ENCODE results near the gene WDR3.

WDR3 gene

DNA sequence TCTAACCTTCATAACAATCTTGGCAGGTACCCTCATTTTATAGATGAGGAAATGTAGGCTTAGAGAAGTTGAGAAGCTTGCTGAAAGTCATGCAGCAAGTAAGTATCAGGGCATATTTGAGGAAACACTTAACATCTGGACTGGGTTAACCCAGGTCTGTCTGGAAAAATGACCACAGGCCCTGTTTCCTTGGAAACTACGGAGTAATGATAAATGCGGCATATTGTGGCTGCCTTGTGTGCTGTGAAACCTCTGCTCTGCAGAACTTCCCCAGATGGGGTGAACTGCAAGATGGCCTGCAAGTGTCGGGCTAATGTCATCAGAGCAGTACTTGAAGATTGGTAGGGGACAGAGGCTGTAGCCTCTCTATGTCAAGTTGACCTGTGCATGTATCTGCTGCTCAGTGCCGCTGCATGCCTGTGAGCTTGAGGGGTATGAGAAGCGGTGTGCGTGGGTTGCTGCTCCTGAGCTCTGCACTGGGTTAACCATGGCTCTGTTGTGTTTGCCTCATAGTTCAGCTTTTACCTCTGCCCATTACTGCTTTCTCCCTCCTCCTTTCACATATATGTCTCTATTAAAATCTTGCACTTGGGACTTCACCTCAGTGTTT is 83.1 kb downstream of the WDR3 start:
- TF ChIP-seq, protein P1, sequence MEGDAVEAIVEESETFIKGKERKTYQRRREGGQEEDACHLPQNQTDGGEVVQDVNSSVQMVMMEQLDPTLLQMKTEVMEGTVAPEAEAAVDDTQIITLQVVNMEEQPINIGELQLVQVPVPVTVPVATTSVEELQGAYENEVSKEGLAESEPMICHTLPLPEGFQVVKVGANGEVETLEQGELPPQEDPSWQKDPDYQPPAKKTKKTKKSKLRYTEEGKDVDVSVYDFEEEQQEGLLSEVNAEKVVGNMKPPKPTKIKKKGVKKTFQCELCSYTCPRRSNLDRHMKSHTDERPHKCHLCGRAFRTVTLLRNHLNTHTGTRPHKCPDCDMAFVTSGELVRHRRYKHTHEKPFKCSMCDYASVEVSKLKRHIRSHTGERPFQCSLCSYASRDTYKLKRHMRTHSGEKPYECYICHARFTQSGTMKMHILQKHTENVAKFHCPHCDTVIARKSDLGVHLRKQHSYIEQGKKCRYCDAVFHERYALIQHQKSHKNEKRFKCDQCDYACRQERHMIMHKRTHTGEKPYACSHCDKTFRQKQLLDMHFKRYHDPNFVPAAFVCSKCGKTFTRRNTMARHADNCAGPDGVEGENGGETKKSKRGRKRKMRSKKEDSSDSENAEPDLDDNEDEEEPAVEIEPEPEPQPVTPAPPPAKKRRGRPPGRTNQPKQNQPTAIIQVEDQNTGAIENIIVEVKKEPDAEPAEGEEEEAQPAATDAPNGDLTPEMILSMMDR (conservative IDR thresholded peaks at IDR 0.05; ENCODE audit: low read length): no peak
- no peak for TF ChIP-seq EZH2phosphoT487 (IDR thresholded peaks at IDR 0.05; ENCODE audit: borderline replicate concordance)

DNA sequence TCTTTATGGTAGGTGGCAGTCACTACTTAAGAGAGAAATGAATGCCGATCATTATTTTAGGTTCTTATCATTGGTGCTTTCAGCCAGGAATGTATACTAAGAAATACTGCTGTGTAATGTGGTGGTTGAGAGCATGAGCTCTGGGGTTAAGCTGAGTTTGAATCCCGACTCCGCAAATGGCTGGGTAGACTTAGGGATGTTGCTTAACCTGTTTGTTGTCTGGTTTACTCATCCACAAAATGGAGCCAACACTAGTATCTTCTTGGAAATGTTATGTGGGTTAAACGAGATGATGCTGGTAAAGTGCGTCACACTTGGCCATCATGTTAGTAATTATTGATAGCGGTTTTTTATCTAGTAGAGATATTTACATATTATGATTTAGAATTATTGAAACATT is 83.8 kb downstream of the WDR3 start:
- no peak overlapping the region for H3K9ac ChIP-seq (ENCODE audit: low read depth, low read length, poor library complexity, severe bottlenecking)
- no peaks in the 10 kb centered on the region for H3K9me3 ChIP-seq (ENCODE audit: insufficient read depth, low read depth, low read length)
- H4K20me1 ChIP-seq (ENCODE audit: insufficient read depth, low read length, poor library complexity, severe bottlenecking): no peaks in the 10 kb centered on the region
- H2AFZ ChIP-seq (ENCODE audit: low read length): no peak overlapping the region
- TF ChIP-seq EZH2phosphoT487 (IDR thresholded peaks at IDR 0.05; ENCODE audit: borderline replicate concordance): no peak
- TF ChIP-seq, protein P1 (conservative IDR thresholded peaks at IDR 0.05; ENCODE audit: low read length): no peak
- H3K27me3 ChIP-seq (ENCODE audit: insufficient read depth, low read length, poor library complexity, severe bottlenecking): no peaks in the 10 kb centered on the region
- H3K9me2 ChIP-seq (replicated peaks; ENCODE audit: low read depth, low read length): no peaks in the 10 kb centered on the region
- no peaks in the 10 kb centered on the region for H3K4me1 ChIP-seq (ENCODE audit: insufficient read depth, low read length, poor library complexity, severe bottlenecking)
- H3F3A ChIP-seq (ENCODE audit: low read depth): no peaks in the 10 kb centered on the region
- H3K36me3 ChIP-seq (ENCODE audit: insufficient read depth, low read length): no peaks in the 10 kb centered on the region
- no peak overlapping the region for H3K4me3 ChIP-seq (ENCODE audit: low read length, poor library complexity, severe bottlenecking)
- H3K4me2 ChIP-seq (ENCODE audit: low read depth, low read length, poor library complexity, severe bottlenecking): no peak overlapping the region
- H3K79me2 ChIP-seq (ENCODE audit: insufficient read depth, low read length): no peaks in the 10 kb centered on the region

More for the DNA sequence above, 83.1 kb downstream of the WDR3 start:
- Histone ChIP-seq H3K9ac (ENCODE audit: low read depth, low read length, poor library complexity, severe bottlenecking) (no peak overlapping the region), H4K20me1 (ENCODE audit: insufficient read depth, low read length, poor library complexity, severe bottlenecking) (no peaks in the 10 kb centered on the region), H3K4me3 (ENCODE audit: low read length, poor library complexity, severe bottlenecking) (no peak overlapping the region), H2AFZ (ENCODE audit: low read length) (no peak overlapping the region), H3K36me3 (ENCODE audit: insufficient read depth, low read length) (no peaks in the 10 kb centered on the region), H3K9me2 (replicated peaks; ENCODE audit: low read depth, low read length) (no peaks in the 10 kb centered on the region), H3F3A (ENCODE audit: low read depth) (no peaks in the 10 kb centered on the region), H3K4me1 (ENCODE audit: insufficient read depth, low read length, poor library complexity, severe bottlenecking) (no peaks in the 10 kb centered on the region), H3K4me2 (ENCODE audit: low read depth, low read length, poor library complexity, severe bottlenecking) (no peak overlapping the region), H3K9me3 (ENCODE audit: insufficient read depth, low read depth, low read length) (no peaks in the 10 kb centered on the region), H3K79me2 (ENCODE audit: insufficient read depth, low read length) (no peaks in the 10 kb centered on the region), H3K27me3 (ENCODE audit: insufficient read depth, low read length, poor library complexity, severe bottlenecking) (no peaks in the 10 kb centered on the region)

DNA sequence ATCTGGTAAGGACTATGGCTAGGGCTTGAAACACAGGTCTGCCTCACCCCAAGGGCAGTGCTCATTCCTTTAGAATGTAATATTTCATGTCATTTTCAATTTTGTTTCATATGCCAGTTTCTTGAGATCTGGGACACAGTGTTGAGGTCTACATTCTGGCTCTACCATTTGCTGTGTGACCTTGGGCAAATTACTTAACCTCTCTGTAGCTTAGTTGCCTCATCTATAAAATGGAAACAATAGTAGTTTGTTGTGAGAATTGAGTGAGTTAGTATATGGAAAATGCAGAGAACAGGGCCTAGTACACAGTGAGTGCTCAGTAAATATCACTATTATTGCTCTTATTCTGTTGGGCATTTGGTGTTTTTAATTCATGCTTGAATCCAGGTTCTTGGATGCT is 84.4 kb downstream of the WDR3 start:
- no peaks in the 10 kb centered on the region for H3K36me3 ChIP-seq (ENCODE audit: insufficient read depth, low read length)
- H3K4me1 ChIP-seq (ENCODE audit: insufficient read depth, low read length, poor library complexity, severe bottlenecking): no peaks in the 10 kb centered on the region
- no peaks in the 10 kb centered on the region for H3F3A ChIP-seq (ENCODE audit: low read depth)
- no peaks in the 10 kb centered on the region for H3K27me3 ChIP-seq (ENCODE audit: insufficient read depth, low read length, poor library complexity, severe bottlenecking)
- H2AFZ ChIP-seq (ENCODE audit: low read length): no peak overlapping the region
- H3K9me2 ChIP-seq (replicated peaks; ENCODE audit: low read depth, low read length): no peaks in the 10 kb centered on the region
- H3K9me3 ChIP-seq (ENCODE audit: insufficient read depth, low read depth, low read length): no peaks in the 10 kb centered on the region
- H4K20me1 ChIP-seq (ENCODE audit: insufficient read depth, low read length, poor library complexity, severe bottlenecking): no peaks in the 10 kb centered on the region
- H3K79me2 ChIP-seq (ENCODE audit: insufficient read depth, low read length): no peaks in the 10 kb centered on the region
- TF ChIP-seq EZH2phosphoT487 (IDR thresholded peaks at IDR 0.05; ENCODE audit: borderline replicate concordance): no peak
- TF ChIP-seq, protein P1 (conservative IDR thresholded peaks at IDR 0.05; ENCODE audit: low read length): no peak
- no peak overlapping the region for H3K4me3 ChIP-seq (ENCODE audit: low read length, poor library complexity, severe bottlenecking)
- no peak overlapping the region for H3K9ac ChIP-seq (ENCODE audit: low read depth, low read length, poor library complexity, severe bottlenecking)
- H3K4me2 ChIP-seq (ENCODE audit: low read depth, low read length, poor library complexity, severe bottlenecking): no peak overlapping the region
